WTC11 (cell line): ENCODE data around the gene DCXR. TPM values are rescaled to one million over a fixed set of nuclear protein-coding genes. Genes with fewer than 3 reads are reported as not detected.

Experiments
- ATAC-seq: fragments of 200-7000 bp; cut with Tn5 transposase; 2 replicates; pipeline ENCODE4 v1.10.0; 2021; ENCODE audit warnings: mild to moderate bottlenecking, moderate library complexity
- CTCF ChIA-PET: fragments of 300-600 bp; sonication (Branson Sonifier 250); formaldehyde crosslinking; loops from one replicate; lab custom pipeline; 2021; ENCODE audit warnings: antibody characterized with exemption; lab: Charles Lee
- POLR2A ChIA-PET: fragments of 350-600 bp; sonication (Branson Sonifier 250); formaldehyde crosslinking; loops from one replicate; lab custom pipeline; 2021; ENCODE audit warnings: antibody characterized with exemption; lab: Charles Lee
- DNase-seq: peaks from one replicate; pipeline ENCODE4 v3.0.0; 2021; ENCODE audit warnings: low spot score
- H3K27ac Mint-ChIP-seq: 2 replicates; pipeline ENCODE4 v1.8.0; 2021; ENCODE audit warnings: mixed read lengths
- H3K27me3 Mint-ChIP-seq: 2 replicates; pipeline ENCODE4 v1.8.0; 2021; ENCODE audit warnings: low read depth, mild to moderate bottlenecking, moderate library complexity, mixed read lengths
- H3K36me3 Mint-ChIP-seq: 2 replicates; pipeline ENCODE4 v1.8.0; 2021; ENCODE audit warnings: mixed read lengths
- H3K4me1 Mint-ChIP-seq: 2 replicates; pipeline ENCODE4 v1.8.0; 2022; ENCODE audit warnings: mixed read lengths
- H3K4me3 Mint-ChIP-seq: 2 replicates; pipeline ENCODE4 v1.8.0; 2021; ENCODE audit warnings: mild to moderate bottlenecking, moderate library complexity, mixed read lengths
- H3K9me3 Mint-ChIP-seq: 2 replicates; pipeline ENCODE4 v1.8.0; 2021; ENCODE audit warnings: mixed read lengths
- ATF2 ChIP-seq: sonication (generic); formaldehyde crosslinking; IDR thresholded peaks from 2 replicates; pipeline ENCODE4 v1.8.1; 2022; ENCODE audit warnings: low read depth, missing genetic modification reagents, borderline replicate concordance
- CDX4 ChIP-seq: fragments of 250-450 bp; sonication (Bioruptor Pico); IDR thresholded peaks from 2 replicates; pipeline ENCODE4 v1.9.0; 2021; ENCODE audit warnings: moderate library complexity, mild to moderate bottlenecking, inconsistent platforms, borderline replicate concordance
- E2F1 ChIP-seq: sonication (generic); formaldehyde crosslinking; IDR thresholded peaks from 2 replicates; pipeline ENCODE4 v1.8.0; 2022; ENCODE audit warnings: mild to moderate bottlenecking, missing genetic modification reagents
- ELF4 ChIP-seq: sonication (generic); formaldehyde crosslinking; IDR thresholded peaks from 2 replicates; pipeline ENCODE4 v1.8.1; 2022; ENCODE audit warnings: low read depth, mild to moderate bottlenecking, moderate library complexity, missing genetic modification reagents
- GABPB1 ChIP-seq: sonication (generic); formaldehyde crosslinking; IDR thresholded peaks from 2 replicates; pipeline ENCODE4 v1.8.1; 2023; ENCODE audit warnings: mild to moderate bottlenecking, missing genetic modification reagents
- IRF1 ChIP-seq: sonication (generic); formaldehyde crosslinking; IDR thresholded peaks from 2 replicates; pipeline ENCODE4 v1.8.0; 2023; ENCODE audit warnings: missing genetic modification reagents
- IRF2 ChIP-seq: sonication (generic); formaldehyde crosslinking; IDR thresholded peaks from 2 replicates; pipeline ENCODE4 v1.8.0; 2022; ENCODE audit warnings: low read depth, missing genetic modification reagents, borderline replicate concordance
- MYBL2 ChIP-seq: sonication (generic); formaldehyde crosslinking; IDR thresholded peaks from 2 replicates; pipeline ENCODE4 v1.8.1; 2023; ENCODE audit warnings: mild to moderate bottlenecking, moderate library complexity, missing genetic modification reagents
- NFATC4 ChIP-seq: fragments of 250-450 bp; sonication (Bioruptor Pico); IDR thresholded peaks from 2 replicates; pipeline ENCODE4 v1.9.0; 2021; ENCODE audit warnings: mild to moderate bottlenecking
- NFE2L1 ChIP-seq: sonication (generic); formaldehyde crosslinking; IDR thresholded peaks from 2 replicates; pipeline ENCODE4 v1.8.1; 2023; ENCODE audit warnings: missing genetic modification reagents
- RORB ChIP-seq: fragments of 250-450 bp; sonication (Bioruptor Pico); IDR thresholded peaks from 2 replicates; pipeline ENCODE4 v1.9.0; 2021; ENCODE audit warnings: mild to moderate bottlenecking
- SMAD4 ChIP-seq: sonication (generic); formaldehyde crosslinking; IDR thresholded peaks from 2 replicates; pipeline ENCODE4 v1.8.0; 2022; ENCODE audit warnings: mild to moderate bottlenecking, missing genetic modification reagents
- TEAD4 ChIP-seq: sonication (generic); formaldehyde crosslinking; IDR thresholded peaks from 2 replicates; pipeline ENCODE4 v1.8.0; 2022; ENCODE audit warnings: mild to moderate bottlenecking, missing genetic modification reagents
- ZNF317 ChIP-seq: sonication (generic); formaldehyde crosslinking; IDR thresholded peaks from 2 replicates; pipeline ENCODE4 v1.8.1; 2023; ENCODE audit warnings: low read depth, mild to moderate bottlenecking, moderate library complexity, missing genetic modification reagents, borderline replicate concordance
- ZNF416 ChIP-seq: fragments of 250-450 bp; sonication (Bioruptor Pico); IDR thresholded peaks from 2 replicates; pipeline ENCODE4 v1.9.0; 2021; ENCODE audit warnings: mild to moderate bottlenecking, inconsistent platforms
- total RNA-seq: library from RNA; stranded (reverse); gene quantifications from 3 replicates; pipeline ENCODE4 v1.2.3, GENCODE V29; 2021

Gene DCXR
- total RNA-seq, 1 experiment from 2014 or later: 130 TPM

- DNase-seq: no peak
- ChIA-PET POLR2A (no interaction called here), CTCF (interaction anchor here (1.0 to 8.8 kb wide), 7 partner anchors 13 to 212 kb away, joined by 3 to 119 read pairs (median 4); partner anchors contain the start of genes DCXR, MAFG and RAC3)
- Mint-ChIP-seq H3K4me1 (peaks cover 5% of the 10 kb centered on the region), H3K27ac (no peak overlapping the region; the same call in 1 of the 2 replicates), H3K36me3 (no peaks in the 10 kb centered on the region; the same call in 1 of the 2 replicates), H3K4me3 (no peak overlapping the region), H3K9me3 (no peaks in the 10 kb centered on the region), H3K27me3 (no peaks in the 10 kb centered on the region)
- TF ChIP-seq ATF2 (CRISPR knock-in tag) (no peak), SMAD4 (CRISPR knock-in tag) (no peak), ZNF416 (CRISPR knock-in tag) (no peak), GABPB1 (CRISPR knock-in tag) (no peak; the same call in 1 of the 2 replicates), NFATC4 (CRISPR knock-in tag) (no peak), IRF1 (CRISPR knock-in tag) (no peak), ZNF317 (CRISPR knock-in tag) (no peak), E2F1 (CRISPR knock-in tag) (no peak), RORB (CRISPR knock-in tag) (no peak), MYBL2 (CRISPR knock-in tag) (no peak), CDX4 (CRISPR knock-in tag) (no peak), ELF4 (no peak), IRF2 (no peak)
- no peak for ATAC-seq
Observed at GRCh38 chr17:82018152-82018988, 19.1 kb downstream of the DCXR start.

GRCh38 chr17:82017612-82018151 is 19.8 kb downstream of the DCXR start:
- CTCF ChIA-PET: interaction anchor here (1.0 to 8.8 kb wide), 5 partner anchors 13 to 90 kb away, joined by 3 to 119 read pairs (median 4); partner anchors contain the start of genes DCXR, MAFG and RAC3
- no peak for ATAC-seq

GRCh38 chr17:82016875-82017459 is 20.5 kb downstream of the DCXR start:
- peaks cover 5% of the 10 kb centered on the region for H3K4me1 Mint-ChIP-seq
- no peak overlapping the region for H3K4me3 Mint-ChIP-seq
- TF ChIP-seq TEAD4 (CRISPR knock-in tag): no peak
- TF ChIP-seq ZNF416 (CRISPR knock-in tag): no peak
- H3K27me3 Mint-ChIP-seq: no peaks in the 10 kb centered on the region
- ChIA-PET POLR2A (no interaction called here), CTCF (interaction anchor here (1.0 to 8.8 kb wide), 5 partner anchors 14 to 57 kb away, joined by 3 to 119 read pairs (median 6); partner anchors contain the start of genes DCXR and RAC3)
- ATAC-seq (no peak), DNase-seq (no peak)
- no peaks in the 10 kb centered on the region for H3K9me3 Mint-ChIP-seq
- no peaks in the 10 kb centered on the region; the same call in 1 of the 2 replicates for H3K36me3 Mint-ChIP-seq
- no peak overlapping the region for H3K27ac Mint-ChIP-seq

More at GRCh38 chr17:82017612-82018151, 19.8 kb downstream of the DCXR start:
- no peaks in the 10 kb centered on the region for H3K27me3 Mint-ChIP-seq
- H3K36me3 Mint-ChIP-seq: no peaks in the 10 kb centered on the region; the same call in 1 of the 2 replicates
- no peak for DNase-seq
- TF ChIP-seq ZNF317 (CRISPR knock-in tag): no peak
- no peak for TF ChIP-seq IRF2
- no peak for TF ChIP-seq NFE2L1 (CRISPR knock-in tag)
- H3K9me3 Mint-ChIP-seq: no peaks in the 10 kb centered on the region
- peaks cover 5% of the 10 kb centered on the region for H3K4me1 Mint-ChIP-seq
- H3K27ac Mint-ChIP-seq: no peak overlapping the region
- POLR2A ChIA-PET: no interaction called here
- no peak overlapping the region for H3K4me3 Mint-ChIP-seq
